Endometrium (tissue), 2 donors: Measurements from ENCODE around the gene DENND1B.
"Not testable (repeated sequence)": the region's sequence is repeated elsewhere in the genome, so short reads cannot be mapped to it uniquely, and the experiment has no call there.

Experiments used
- FAIRE-seq: peaks from 2 replicates; lab custom pipeline; 2012; peaks lifted over from hg19 to GRCh38; lab: Jason Lieb, UNC
- donor health status: control.
- donor health status: control.

DENND1B gene

DNA sequence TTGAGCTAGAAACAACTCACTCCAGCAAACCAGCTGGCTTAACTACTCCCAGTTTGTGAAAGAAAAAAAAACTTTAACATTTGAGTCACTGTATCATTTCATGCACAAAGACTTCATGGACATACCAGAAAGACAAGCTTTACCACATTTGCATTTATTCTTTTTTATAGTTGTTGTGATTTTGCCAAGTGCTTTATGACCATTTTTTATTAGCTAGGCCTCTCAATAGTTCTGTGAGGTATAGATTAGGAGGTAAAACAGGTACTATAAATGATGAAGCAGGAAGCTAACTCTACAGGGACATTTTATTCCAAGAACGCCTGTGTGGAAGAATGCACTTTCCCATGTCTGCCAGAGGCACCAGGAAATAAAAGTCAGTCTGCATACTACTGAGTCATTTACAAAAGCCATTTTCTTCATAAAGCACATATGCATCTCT is 8.2 kb upstream of the DENND1B start:
- no peak for FAIRE-seq

DNA sequence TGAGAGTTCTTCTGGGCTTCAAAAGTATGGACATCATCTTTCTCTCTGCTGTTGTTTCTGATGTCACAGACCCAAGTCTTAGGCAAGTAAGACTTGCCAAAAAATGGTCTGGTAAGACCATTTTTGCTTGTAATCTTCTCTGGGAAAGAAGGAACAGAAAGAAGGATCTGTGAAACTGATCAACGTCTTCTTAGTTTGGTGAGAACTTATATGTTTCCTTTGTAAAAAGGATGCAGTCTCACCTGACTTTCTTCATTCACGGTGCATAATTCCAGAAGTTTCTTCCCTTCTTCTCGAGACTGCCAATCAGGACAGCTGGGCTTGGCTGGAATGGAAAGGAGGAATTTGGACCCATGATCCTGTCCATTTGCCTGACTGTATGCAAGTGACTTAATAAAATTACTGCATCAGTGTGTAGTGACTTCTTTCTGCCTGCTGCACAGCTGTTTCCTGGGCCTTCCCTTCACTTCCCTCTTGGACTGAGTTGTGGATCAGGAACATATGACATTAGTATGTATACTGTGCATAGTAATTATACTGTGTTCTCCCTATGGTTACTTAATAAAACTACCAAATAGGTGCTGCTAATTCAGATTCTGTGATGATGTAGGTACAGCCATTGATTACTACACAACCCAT is 7.6 kb upstream of the DENND1B start:
- no peak for FAIRE-seq

DNA sequence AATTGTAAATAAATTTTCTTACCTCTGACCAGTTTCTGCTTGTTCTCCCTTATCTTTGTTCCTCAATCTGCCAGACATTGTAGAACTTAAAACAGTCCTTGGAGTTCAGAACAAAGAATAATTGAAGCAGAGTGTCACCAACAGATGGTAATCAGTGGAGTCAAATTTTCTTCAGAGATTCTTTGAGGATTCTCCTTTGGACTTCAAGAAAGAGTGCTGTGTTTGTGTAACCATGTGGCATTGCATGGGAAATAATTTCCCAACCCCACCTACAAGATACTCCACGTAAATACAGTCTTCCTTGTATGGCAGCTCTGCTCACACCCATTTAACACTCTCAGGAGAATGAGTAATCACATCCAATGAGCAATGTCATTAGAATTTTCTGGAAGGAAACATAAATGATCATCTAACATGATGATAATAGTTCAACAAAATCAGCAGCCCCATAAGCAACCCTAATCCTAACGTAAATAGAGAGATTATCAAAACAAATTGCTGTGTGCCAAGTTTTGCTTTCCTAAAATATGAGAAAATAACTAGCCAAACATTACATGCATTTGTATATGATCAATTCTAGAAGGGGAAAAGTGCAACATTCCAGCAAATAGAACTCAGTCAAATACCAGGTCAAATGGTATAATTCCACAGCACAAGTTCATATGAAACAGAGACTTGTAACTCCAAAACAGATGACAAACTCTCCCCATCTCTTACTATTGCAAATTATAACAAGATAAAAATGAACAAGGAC is 6.9 kb upstream of the DENND1B start:
- no peak for FAIRE-seq

DNA sequence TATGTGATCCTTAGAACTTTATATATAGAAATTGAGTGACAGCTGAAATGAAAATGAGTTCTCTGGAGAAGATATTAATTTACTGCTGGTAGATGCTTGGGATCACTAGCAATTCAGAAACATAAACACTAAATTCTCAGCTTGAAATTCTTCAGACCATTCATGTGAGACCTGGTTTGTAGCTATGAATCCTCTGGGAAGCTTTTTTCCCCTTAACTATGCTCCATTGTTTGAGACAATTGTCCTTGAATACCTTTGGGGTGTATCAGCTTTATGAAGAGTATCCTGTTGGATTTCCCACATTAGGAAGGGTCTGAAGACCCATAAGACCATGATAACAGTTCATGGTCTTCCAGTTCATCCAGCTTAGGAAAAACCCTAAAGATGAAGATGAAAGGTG is 4.6 kb upstream of the DENND1B start:
- no peak for FAIRE-seq

DNA sequence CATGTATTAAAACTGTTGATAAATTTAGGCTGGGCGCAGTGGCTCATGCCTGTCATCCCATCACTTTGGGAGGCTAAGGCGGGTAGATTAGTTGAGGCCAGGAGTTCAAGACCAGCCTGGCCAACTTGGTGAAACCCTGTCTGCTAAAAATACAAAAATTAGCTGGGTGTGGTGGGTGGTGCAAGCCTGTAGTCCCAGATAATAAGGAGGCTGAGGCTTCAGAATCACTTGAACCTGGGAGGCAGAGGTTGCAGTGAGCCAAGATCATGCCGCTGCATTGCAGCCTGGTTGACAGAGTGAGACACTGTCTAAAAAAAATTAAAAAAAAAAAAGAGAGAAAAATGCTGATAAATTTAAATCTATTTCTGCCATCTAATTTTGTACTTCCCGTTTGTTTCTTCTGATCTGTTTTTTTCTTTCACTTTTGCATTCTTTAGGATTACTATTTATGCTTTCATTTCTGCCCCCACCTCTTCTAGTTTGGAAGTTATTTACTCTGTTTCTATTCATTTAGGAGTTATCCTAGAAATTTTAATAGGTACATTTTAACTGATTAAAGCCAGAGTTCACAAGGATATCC is 3.2 kb upstream of the DENND1B start:
- no peak for FAIRE-seq

DNA sequence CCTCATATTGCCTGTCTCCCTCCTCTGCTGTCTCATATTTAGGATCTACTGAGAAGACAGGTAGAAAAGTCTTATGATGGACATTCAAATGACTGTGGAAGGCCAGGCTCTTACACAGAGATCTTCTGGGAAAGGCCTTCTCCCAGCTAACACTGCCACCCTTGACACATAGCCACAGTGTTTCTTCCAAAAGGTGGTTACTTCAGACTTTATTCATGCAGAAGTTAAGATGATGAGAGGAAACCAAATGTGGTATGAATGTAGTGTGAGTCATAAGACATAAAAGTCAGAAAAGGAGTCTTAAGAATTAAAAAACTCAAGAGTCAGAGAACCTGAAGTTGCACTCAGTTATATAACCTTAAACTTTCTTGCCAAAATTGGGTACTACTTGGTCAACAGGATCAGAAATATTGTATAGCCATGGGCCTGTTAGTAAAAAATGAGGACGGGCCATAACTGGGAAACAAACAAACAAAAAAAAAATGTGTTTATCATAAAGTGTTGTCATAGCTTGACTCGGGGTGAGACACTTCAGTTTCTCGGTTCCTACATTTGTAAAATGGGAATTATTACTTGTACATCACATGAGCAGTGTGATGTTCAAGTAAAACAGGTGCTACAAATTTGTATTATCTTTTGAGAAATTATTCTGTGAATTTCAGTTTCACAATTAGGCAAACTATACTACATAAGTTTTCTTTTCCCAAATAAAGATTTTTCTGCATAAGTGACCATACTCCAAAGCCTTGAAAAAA is 1.2 kb upstream of the DENND1B start:
- no peak for FAIRE-seq

DNA sequence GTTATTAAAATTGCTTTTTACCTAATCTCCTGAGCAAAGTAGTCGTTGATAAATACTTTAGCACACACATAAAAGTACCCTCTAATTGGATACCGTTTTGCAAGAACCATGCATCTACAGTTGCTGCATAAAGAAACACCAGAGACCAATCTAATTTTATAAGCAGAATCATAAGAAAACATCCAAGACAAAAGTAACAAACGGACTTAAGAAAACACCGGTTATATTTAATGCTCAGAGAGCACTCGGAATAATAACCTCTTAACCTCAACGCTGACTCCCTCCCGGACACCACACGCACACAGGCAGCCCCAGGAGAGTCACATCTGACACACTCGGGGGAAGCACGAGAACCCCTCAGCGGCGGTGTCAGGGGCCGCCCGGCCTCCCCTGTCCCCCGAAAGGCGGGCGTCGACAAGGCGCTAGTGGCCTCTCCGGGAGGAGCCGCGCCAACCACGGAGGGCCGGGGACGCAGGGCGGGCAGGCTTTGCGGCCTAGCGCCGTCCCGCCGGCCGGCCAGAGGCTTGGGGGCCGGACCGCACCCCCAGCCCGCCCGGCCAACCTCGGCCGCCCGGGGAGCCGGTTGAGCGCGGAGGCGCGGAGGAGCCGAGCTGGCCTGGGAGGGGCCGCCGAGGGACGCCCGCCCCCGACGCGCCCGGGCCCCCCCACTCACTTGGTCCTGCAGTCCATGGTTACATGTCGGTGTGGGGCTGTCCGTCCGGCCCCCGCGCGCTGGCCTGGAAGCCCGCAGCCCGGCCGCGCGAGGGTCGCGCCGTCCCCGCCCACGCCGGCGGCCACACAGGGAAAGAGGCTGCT is 606 bp downstream of the DENND1B start:
- FAIRE-seq = no peak

DNA sequence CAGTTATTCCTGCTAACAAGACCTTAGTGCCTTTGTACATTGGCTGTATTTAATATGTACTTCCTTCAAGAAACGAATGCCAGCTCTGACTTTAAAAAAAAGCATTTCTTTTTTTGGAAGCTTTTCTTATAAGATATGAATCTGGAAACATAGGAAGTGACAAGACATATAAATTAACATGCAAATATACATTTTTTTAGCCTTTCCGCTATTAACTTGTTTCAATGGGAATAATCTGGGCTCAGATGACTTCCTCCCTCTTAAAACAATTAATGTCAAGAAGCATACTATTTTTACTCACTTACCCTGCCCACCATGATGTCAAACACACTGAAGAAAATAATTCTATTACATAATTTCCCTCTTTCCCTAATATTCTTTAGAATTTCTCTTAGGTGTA is 1.4 kb downstream of the DENND1B start:
- no peak for FAIRE-seq

DNA sequence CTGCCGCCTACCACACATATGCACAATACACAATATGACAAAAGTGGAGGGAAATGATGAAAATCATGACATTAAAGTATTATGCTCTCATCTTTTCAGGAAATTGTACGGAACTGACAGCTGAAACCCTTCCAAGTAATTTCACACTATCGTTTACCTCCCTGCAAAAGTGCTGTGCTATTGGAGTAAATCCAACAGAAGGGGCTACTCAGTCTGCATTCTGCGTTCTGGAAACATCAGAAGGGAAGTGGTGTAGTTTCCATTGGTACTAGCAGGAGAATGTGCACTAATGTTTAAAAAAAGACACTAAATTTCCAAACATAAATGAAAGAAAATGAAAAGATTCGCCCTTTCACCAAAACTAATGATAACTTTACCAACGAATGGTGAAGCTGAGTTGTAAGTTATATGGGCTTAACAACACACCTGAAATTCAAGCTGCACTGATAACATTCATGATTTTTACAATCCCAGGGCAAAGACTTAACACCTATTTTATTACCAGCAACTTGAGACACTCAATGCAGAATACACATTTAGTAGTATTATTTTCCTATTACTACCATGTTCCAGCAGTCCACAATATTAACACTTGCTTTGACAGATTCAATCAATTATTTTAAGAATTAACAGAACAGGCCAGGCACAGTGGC is 3.2 kb downstream of the DENND1B start:
- no peak for FAIRE-seq

DNA sequence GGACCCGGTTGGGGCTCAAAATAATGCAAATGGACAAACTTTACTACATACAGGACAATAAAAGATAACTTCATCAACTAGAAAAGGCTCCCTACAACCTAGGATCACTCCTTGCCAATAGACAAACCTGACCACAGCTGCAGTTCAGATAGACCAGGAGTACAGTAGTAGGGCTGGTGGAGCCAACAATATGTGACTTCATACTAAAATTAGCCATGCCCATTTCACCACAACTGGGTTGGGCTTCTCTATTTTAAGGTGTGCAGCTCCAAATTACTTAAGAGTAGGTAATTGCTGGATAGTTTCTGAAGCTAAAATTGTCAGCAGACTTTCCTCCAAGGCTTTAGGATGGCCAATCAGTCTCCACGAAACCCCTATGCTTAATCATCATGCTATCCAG is 3.9 kb downstream of the DENND1B start:
- no peak for FAIRE-seq

DNA sequence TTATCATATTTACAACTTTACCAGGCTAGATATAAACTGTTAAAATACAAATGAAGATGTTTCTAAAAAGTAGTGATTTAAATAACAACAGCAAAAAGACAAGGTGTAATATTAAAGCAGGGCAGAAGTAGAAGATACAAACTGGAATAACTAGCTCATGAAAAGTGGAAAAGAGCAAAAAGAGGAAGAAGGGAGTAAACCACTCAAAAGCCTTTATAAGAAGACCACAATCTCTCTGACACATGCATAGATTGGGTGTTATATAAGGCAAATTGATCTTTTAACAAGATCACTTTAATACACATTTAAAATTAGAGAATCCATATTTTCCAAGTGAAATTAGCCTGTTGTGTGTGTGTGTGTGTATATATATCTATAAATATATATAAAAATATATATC is 5.0 kb downstream of the DENND1B start:
- FAIRE-seq = no peak

DNA sequence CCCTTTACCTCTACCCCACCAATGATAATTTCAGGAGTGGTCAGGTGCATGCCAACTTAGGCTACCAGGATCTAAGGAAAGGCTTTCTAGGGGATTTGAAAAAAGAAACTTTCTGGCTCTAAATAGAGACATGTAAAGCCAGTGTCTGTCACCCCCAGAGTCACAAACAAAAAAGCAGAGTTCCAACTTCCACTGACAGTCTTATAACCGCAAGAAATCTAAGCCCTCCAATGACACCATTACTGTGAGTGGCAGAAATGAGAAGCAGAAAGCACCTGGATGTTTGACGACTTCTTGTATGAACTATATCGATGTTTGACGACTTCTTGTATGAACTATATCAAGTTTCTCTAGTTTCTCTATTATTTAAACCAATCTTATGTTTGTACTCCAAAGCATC is 6.0 kb downstream of the DENND1B start:
- FAIRE-seq = no peak

DNA sequence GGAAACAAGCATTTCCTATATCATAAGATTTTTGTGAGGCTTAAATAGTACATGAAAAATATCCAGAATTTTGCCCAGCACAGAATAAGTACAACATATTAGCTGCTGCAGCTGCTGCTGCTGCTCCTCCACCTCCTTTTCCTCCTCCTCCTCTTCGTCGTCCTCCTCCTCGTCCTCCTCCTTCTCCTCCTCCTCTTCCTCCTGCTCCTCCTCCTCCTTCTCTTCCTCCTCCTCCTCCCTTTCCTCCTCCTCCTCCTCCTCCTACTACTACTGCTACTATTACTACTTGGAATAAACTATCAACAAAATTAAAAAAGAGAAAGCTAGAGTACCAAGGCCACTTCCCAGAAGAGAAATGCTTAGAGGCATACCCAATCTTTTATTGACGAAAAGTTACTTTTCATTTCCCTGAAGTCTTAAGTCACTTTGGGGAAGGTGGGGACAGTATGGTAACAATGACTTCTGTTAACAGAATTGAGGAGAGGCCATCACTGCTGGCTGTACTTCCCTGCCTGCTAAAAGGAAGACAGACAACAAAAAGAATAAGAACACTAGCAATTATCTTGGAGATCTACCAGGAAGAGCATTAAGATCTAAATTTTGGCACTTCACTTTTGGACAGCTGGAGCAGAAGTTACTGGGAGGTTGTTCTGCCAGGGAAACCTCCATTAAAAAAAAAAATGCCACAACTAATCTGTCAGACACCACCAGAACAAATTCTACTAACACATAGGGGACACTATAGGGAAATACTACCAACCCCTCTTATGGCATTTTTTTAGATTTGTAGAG is 7.1 kb downstream of the DENND1B start:
- FAIRE-seq = no peak

DNA sequence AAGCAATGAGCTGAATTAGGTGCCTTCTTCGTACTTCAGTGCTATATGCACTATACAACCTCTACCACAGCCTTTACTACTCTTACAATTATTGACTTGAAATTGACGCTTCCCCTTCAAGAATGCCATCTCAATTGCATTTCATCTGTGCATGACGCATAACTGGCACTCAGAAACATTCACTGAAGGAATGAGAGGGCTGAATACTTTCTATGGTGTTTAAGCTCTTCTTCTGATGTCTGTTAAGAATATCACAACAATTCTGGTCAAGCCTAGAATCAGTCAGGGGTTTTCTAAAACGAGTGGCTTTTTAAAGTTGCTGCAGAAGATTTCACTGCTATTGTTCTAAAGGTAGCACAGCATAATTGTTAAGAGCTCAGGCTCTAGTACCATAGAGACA is 11.5 kb downstream of the DENND1B start:
- FAIRE-seq = no peak

DNA sequence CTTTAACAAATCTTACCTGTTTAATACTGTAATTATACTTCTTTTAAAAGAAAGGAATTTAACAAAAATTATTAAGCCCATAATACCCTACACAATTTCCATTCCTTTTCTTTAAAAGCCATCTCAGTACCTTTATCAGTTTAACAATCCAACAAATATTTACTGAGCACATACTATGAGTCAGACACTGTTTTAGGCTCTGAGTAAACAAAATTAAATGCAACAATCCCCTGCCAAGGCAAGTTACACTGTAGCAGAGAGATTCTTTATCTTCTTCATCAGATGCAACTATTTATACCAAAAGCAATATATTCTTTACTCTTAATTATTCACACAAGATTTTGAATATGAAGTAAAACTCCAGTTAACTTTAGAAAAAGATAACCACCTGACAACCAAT is 12.0 kb downstream of the DENND1B start:
- FAIRE-seq = no peak

DNA sequence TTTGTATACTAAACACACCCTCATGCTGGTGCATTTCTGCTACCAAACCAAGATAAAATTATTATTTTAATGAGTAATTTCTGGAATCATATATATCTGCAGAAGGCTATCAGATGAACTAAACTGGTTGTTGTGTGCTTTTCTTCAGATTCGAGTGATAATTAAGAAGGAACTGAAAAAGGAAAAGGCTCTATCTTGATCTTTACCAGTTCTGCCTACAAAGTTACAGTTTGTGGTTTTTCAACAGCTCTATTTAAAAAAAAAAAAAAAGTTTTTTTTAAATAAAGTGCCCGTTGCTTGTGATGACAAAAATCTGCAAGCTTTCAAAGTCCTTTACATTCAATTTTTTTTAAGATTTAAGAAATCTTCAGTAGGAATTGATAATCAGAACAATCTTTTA is 13.6 kb downstream of the DENND1B start:
- FAIRE-seq = peak; percentile 4

DNA sequence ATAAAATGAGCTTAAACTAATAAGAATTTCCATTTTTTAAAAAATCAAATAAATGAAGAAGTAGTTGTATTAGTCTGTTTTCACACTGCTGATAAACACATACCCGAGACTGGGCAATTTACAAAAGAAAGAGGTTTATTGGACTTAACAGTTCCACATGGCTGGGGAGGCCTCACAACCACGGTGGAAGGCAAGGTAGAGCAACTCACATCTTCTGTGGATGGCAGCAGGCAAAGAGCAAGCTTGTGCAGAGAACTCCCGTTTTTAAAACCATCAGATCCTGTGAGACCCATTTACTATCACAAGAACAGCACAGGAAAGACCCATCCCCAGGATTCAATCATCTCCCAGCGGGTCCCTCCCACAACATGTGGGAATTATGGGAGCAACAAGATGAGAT is 19.7 kb downstream of the DENND1B start:
- not testable (repeated sequence) for FAIRE-seq

DNA sequence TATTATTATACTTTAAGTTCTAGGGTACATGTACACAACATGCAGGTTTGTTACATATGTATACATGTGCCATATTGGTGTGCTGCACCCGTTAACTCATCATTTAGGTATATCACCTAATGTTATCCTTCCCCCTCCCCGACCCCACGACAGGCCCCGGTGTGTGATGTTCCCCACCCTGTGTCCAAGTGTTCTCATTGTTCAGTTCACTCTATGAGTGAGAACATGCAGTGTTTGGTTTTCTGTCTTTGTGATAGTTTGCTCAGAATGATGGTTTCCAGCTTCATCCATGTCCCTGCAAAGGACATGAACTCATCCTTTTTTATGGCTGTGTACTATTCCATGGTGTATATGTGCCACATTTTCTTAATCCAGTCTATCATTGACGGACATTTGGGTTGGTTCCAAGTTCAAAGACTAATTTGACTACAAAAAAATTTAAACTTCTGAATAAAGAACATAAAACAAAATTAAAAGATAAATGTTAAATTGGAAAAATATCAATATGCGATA is 22.6 kb downstream of the DENND1B start:
- not testable (repeated sequence) for FAIRE-seq

DNA sequence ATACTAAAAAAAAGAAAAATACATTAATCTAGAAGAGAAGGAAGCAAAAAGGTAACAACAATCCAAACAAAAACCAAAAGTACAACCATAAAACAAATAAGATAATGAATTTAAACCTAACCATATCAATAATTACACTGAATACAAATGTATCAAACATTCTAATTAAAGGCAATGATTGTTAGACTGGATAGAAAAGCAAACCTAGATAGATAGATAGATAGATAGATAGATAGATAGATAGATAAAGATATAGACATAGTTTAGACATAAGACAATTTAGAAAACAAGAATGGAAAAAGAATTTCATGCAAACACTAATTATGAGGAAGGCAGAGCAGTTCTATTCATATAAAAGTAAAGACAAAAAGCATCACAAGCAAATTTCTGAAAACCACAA is 24.9 kb downstream of the DENND1B start:
- FAIRE-seq = no peak

DNA sequence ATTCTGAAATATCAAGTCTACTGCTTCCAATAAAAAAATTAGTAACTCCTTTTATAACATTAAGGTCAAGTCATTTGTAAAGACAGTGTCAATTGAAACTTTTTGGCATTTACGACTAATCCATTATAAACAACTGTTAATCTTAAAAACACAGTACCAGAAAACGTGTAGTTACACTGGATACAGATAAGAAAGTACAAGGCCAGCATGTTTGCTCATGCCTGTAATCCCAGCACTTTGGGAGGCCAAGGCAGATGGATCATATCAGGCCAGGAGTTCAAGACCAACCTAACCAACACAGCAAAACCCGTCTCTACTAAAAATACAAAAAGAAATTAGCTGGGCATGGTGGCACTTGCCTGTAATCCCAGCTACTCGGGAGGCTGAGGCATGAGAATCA is 29.4 kb downstream of the DENND1B start:
- no peak for FAIRE-seq
